OCI-LY7 (cell line): ENCODE results near the gene PCBP3. TPM values are rescaled to one million over a fixed set of nuclear protein-coding genes. Genes with fewer than 3 reads are reported as not detected.

ENCODE experiments used
- BruUV-seq: library from RNA; stranded (reverse); fragments of 400-500 nt; replicated peaks from 2 replicates; lab custom pipeline; 2021; lab: Mats Ljungman, UMichigan
- CTCF ChIA-PET: fragments of 300-600 bp; sonication (Branson Sonifier 250); formaldehyde crosslinking; loops from one replicate; lab custom pipeline; 2022; ENCODE audit warnings: antibody characterized with exemption; ENCODE audit not compliant: unreplicated experiment; lab: Charles Lee
- POLR2A ChIA-PET: fragments of 300-600 bp; sonication (Branson Sonifier 250); formaldehyde crosslinking; loops from one replicate; lab custom pipeline; 2022; ENCODE audit warnings: antibody characterized with exemption; lab: Charles Lee
- DNase-seq: peaks from one replicate; pipeline ENCODE4 v3.0.0-alpha.2; 2015; ENCODE audit warnings: low spot score
- H2AFZ ChIP-seq: fragments of 200-600 bp; sonication (generic), shearing (Covaris generic); 2 replicates; pipeline ENCODE4 v1.6.1; 2014; ENCODE audit warnings: mild to moderate bottlenecking, antibody characterized with exemption, low read length, moderate library complexity
- H3K27ac ChIP-seq: fragments of 200-600 bp; sonication (generic); 2 replicates; pipeline ENCODE4 v1.5.1; 2014; ENCODE audit warnings: mixed run types, low read depth, mild to moderate bottlenecking, moderate library complexity, low read length, inconsistent platforms; ENCODE audit not compliant: poor library complexity, severe bottlenecking
- H3K36me3 ChIP-seq: fragments of 200-600 bp; sonication (generic); 2 replicates; pipeline ENCODE4 v1.6.1; 2014; ENCODE audit warnings: mild to moderate bottlenecking, antibody characterized with exemption, low read length, moderate library complexity, mixed read lengths; ENCODE audit not compliant: insufficient read depth
- H3K4me1 ChIP-seq: fragments of 200-600 bp; sonication (generic); 2 replicates; pipeline ENCODE4 v1.5.1; 2014; ENCODE audit warnings: mild to moderate bottlenecking, low read length; ENCODE audit not compliant: insufficient read depth, poor library complexity, severe bottlenecking
- H3K4me2 ChIP-seq: fragments of 200-600 bp; sonication (generic); 2 replicates; pipeline ENCODE4 v1.6.1; 2014; ENCODE audit warnings: mild to moderate bottlenecking, low read length
- H3K4me3 ChIP-seq: fragments of 200-600 bp; sonication (generic); 2 replicates; pipeline ENCODE4 v1.5.1; 2014; ENCODE audit warnings: mild to moderate bottlenecking, low read depth, low read length; ENCODE audit not compliant: poor library complexity, severe bottlenecking
- H3K79me2 ChIP-seq: fragments of 200-600 bp; sonication (generic); 2 replicates; pipeline ENCODE4 v1.6.1; 2016; ENCODE audit warnings: low read depth, mild to moderate bottlenecking, low read length, moderate library complexity, mixed read lengths; ENCODE audit not compliant: insufficient read depth
- H3K9me2 ChIP-seq: fragments of 200-600 bp; sonication (generic); 2 replicates; pipeline ENCODE4 v1.6.1; 2016; ENCODE audit warnings: mild to moderate bottlenecking, low read length, mixed read lengths; ENCODE audit not compliant: insufficient read depth
- H3K9me3 ChIP-seq: fragments of 200-600 bp; sonication (generic); 2 replicates; pipeline ENCODE4 v1.6.1; 2014; ENCODE audit warnings: mild to moderate bottlenecking, mixed run types, low read length, mixed read lengths
- H4K20me1 ChIP-seq: fragments of 200-600 bp; sonication (generic); 2 replicates; pipeline ENCODE4 v1.6.1; 2014; ENCODE audit warnings: mild to moderate bottlenecking, antibody characterized with exemption, low read length, moderate library complexity, mixed read lengths; ENCODE audit not compliant: insufficient read depth
- EZH2phosphoT487 ChIP-seq: fragments of 200-600 bp; sonication (generic); IDR thresholded peaks from 2 replicates; pipeline ENCODE4 v1.6.1; 2018; ENCODE audit warnings: low read depth, borderline replicate concordance, mild to moderate bottlenecking, mixed run types, antibody characterized with exemption, low read length, moderate library complexity, mixed read lengths
- intact Hi-C: fragments of 100-400 bp; cut with micrococcal nuclease; formaldehyde crosslinking; loops from one replicate; pipeline ENCODE4 v1.10.0; 2022; ENCODE audit not compliant: unreplicated experiment
- total RNA-seq, 2 experiments: library from RNA; depleted of rRNA in 1 of 2; stranded (reverse); fragments of >200 nt in 1 of 2; shearing (Covaris generic) in 1 of 2; gene quantifications; 2 replicates each; pipeline ENCODE4 v1.2.3, GENCODE V29; 2014 to 2022
- TF ChIP-seq, protein P1 (sequence below): fragments of 200-600 bp; sonication (generic); conservative IDR thresholded peaks from 2 replicates; pipeline ENCODE4 v1.5.1; 2014; ENCODE audit warnings: mild to moderate bottlenecking, antibody characterized with exemption, low read length, moderate library complexity, mixed read lengths

PCBP3 gene
- total RNA-seq, 2 experiments from 2014 or later = 0.61 TPM; not detected in 1

DNA sequence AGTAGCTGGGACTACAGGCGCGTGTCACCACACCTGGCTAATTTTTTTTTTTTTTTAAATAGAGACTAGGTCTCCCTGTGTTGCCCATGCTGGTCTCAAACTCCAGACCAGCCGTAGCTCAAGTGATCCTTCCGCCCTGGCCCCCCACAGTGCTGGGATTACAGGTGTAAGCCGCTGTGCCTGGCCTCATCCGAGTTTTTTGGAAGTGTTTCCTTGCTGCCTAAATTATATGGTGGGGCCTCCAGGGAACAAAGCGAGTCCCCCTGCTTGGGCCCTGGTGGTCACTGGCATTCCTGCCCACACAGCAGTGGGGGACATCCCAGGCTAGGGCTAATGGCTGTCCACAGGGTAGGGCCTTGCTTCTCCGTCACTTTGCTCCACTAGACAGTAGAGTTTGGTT, 143.8 kb downstream of the PCBP3 start:
- intact Hi-C loops = no loop called here
- TF ChIP-seq EZH2phosphoT487 = no peak
- TF ChIP-seq, protein P1, sequence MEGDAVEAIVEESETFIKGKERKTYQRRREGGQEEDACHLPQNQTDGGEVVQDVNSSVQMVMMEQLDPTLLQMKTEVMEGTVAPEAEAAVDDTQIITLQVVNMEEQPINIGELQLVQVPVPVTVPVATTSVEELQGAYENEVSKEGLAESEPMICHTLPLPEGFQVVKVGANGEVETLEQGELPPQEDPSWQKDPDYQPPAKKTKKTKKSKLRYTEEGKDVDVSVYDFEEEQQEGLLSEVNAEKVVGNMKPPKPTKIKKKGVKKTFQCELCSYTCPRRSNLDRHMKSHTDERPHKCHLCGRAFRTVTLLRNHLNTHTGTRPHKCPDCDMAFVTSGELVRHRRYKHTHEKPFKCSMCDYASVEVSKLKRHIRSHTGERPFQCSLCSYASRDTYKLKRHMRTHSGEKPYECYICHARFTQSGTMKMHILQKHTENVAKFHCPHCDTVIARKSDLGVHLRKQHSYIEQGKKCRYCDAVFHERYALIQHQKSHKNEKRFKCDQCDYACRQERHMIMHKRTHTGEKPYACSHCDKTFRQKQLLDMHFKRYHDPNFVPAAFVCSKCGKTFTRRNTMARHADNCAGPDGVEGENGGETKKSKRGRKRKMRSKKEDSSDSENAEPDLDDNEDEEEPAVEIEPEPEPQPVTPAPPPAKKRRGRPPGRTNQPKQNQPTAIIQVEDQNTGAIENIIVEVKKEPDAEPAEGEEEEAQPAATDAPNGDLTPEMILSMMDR = no peak

DNA sequence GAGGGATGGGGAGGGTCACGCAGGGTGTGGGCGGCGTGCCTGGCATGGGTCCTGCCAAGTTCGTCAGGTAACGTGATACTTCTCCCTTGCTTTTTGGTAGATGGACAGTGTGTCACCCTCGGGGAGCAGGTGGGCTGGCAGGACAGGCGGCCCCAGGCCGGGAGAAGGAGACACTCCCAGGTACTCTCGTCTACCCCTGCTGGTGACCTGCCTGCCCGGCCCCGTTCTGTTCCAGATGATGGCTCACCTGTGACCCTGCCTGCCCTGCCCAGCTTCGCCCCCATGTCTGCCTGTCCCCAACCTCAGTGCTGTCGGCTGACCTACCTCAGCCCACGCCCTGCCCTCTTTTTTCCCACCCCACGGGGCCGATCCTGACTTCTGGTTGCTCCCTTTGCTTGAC, 144.7 kb downstream of the PCBP3 start:
- Histone ChIP-seq H3K4me2 (no peak overlapping the region), H3K9me3 (no peaks in the 10 kb centered on the region), H3K9me2 (no peaks in the 10 kb centered on the region), H2AFZ (no peak overlapping the region), H3K36me3 (no peaks in the 10 kb centered on the region), H3K79me2 (no peaks in the 10 kb centered on the region), H3K4me1 (no peaks in the 10 kb centered on the region), H4K20me1 (no peaks in the 10 kb centered on the region), H3K27ac (no peak overlapping the region), H3K4me3 (no peak overlapping the region)
- ChIA-PET POLR2A (no interaction called here), CTCF (no interaction called here)
- TF ChIP-seq, protein P1 = no peak
- TF ChIP-seq EZH2phosphoT487 = no peak
- intact Hi-C loops = no loop called here
- no TSS peak for BruUV-seq
- no peak for DNase-seq

More for the DNA sequence above, 143.8 kb downstream of the PCBP3 start:
- H3K4me2 ChIP-seq = no peak overlapping the region
- H3K79me2 ChIP-seq = no peaks in the 10 kb centered on the region
- no peaks in the 10 kb centered on the region for H3K4me1 ChIP-seq
- no peaks in the 10 kb centered on the region for H3K9me3 ChIP-seq
- H3K36me3 ChIP-seq = no peaks in the 10 kb centered on the region
- CTCF ChIA-PET = no interaction called here
- no peak overlapping the region for H2AFZ ChIP-seq
- H3K9me2 ChIP-seq = no peaks in the 10 kb centered on the region
- no peak overlapping the region for H3K27ac ChIP-seq
- no peak for DNase-seq
- no peaks in the 10 kb centered on the region for H4K20me1 ChIP-seq
- H3K4me3 ChIP-seq = no peak overlapping the region
- BruUV-seq = no TSS peak
- POLR2A ChIA-PET = interaction anchor here (0.7 kb wide), 1 partner anchor 45 kb away, joined by 4 read pairs; no protein-coding TSS in a partner anchor

- no peak for DNase-seq
- Histone ChIP-seq H3K9me3 (no peaks in the 10 kb centered on the region), H3K27ac (no peak overlapping the region), H4K20me1 (no peaks in the 10 kb centered on the region), H3K9me2 (no peaks in the 10 kb centered on the region), H3K4me1 (no peaks in the 10 kb centered on the region), H2AFZ (no peak overlapping the region), H3K79me2 (no peaks in the 10 kb centered on the region), H3K36me3 (no peaks in the 10 kb centered on the region), H3K4me2 (no peak overlapping the region), H3K4me3 (no peak overlapping the region)
- no TSS peak for BruUV-seq
- ChIA-PET POLR2A (no interaction called here), CTCF (no interaction called here)
- intact Hi-C loops = no loop called here
- TF ChIP-seq EZH2phosphoT487 = no peak
- TF ChIP-seq, protein P1 = no peak
Measured at GRCh38 chr21:45788637-45789506, 145.3 kb downstream of the PCBP3 start.
